HCT116 (cell line): ENCODE data around the gene CELA2B. TPM values are rescaled to one million over a fixed set of nuclear protein-coding genes. Genes with fewer than 3 reads are reported as not detected.
"Not testable (repeated sequence)": the region's sequence is repeated elsewhere in the genome, so short reads cannot be mapped to it uniquely, and the experiment has no call there.

ENCODE experiments used
- ATAC-seq: fragments of 200-7000 bp; cut with Tn5 transposase; 2 replicates; pipeline ENCODE4 v1.9.1; 2020; ENCODE audit warnings: mild to moderate bottlenecking, moderate library complexity
- BruUV-seq: library from RNA; stranded (reverse); fragments of 400-500 nt; replicated peaks from 2 replicates; lab custom pipeline; 2021; lab: Mats Ljungman, UMichigan
- CTCF ChIA-PET: fragments of 300-600 bp; sonication (Branson Sonifier 250); formaldehyde crosslinking; loops from one replicate; lab custom pipeline; 2021; ENCODE audit warnings: antibody characterized with exemption; lab: Charles Lee
- POLR2A ChIA-PET: fragments of 300-600, 350-600 bp; sonication (Branson Sonifier 250); formaldehyde crosslinking; loops from one replicate; lab custom pipeline; 2021; ENCODE audit warnings: antibody characterized with exemption; lab: Charles Lee
- RAD21 ChIA-PET, 2 experiments: fragments of 300-600 bp; sonication (Branson Sonifier 250); formaldehyde crosslinking; loops; one replicate each; lab custom pipeline; 2023; ENCODE audit warnings: low total read pairs in 2 of 2; ENCODE audit not compliant: uncharacterized antibody in 2 of 2, unreplicated experiment in 2 of 2, low non-redundant PET in 1 of 2; lab: Charles Lee
- DNase-seq: peaks from one replicate; pipeline ENCODE4 v3.0.0-alpha.2; 2010; ENCODE audit warnings: low read depth, low spot score
- H2AFZ ChIP-seq: fragments of 200-600 bp; shearing (Covaris generic), sonication (generic); 2 replicates; pipeline ENCODE4 v1.6.1; 2017; ENCODE audit warnings: low read depth, mixed run types, mixed read lengths, antibody characterized with exemption, low read length; ENCODE audit not compliant: poor library complexity, severe bottlenecking
- H3K27ac ChIP-seq: 2 replicates; pipeline ENCODE4 v1.5.1; 2012; ENCODE audit warnings: low read depth, low read length
- H3K27me3 ChIP-seq: fragments of 200-600 bp; sonication (generic); 2 replicates; pipeline ENCODE4 v1.6.1; 2016; ENCODE audit warnings: mixed run types, low read length, mixed read lengths; ENCODE audit not compliant: insufficient read depth
- H3K36me3 ChIP-seq, 2 experiments: fragments of 200-500 bp in 1 of 2; fragments of 200-600 bp in 1 of 2; sonication (Bioruptor generic) in 1 of 2; sonication (generic) in 1 of 2; 2 replicates each; pipeline versions ENCODE4 v1.5.1 to v1.6.1; 2014 to 2016; ENCODE audit warnings: low read length in 2 of 2, inconsistent platforms in 1 of 2, mixed read lengths in 1 of 2, mixed run types in 1 of 2; ENCODE audit not compliant: insufficient read depth in 2 of 2, control insufficient read depth in 1 of 2
- H3K4me1 ChIP-seq, 2 experiments: fragments of 200-600 bp in 1 of 2; sonication (generic) in 1 of 2; 2 replicates each; pipeline versions ENCODE4 v1.5.1 to v1.6.1; 2012 to 2017; ENCODE audit warnings: low read length in 2 of 2, inconsistent platforms in 1 of 2, mild to moderate bottlenecking in 1 of 2, mixed read lengths in 1 of 2, mixed run types in 1 of 2, moderate library complexity in 1 of 2; ENCODE audit not compliant: insufficient read depth in 2 of 2, control insufficient read depth in 1 of 2
- H3K4me2 ChIP-seq: fragments of 200-600 bp; sonication (generic); 2 replicates; pipeline ENCODE4 v1.6.1; 2017; ENCODE audit warnings: mixed run types, low read length, mixed read lengths
- H3K4me3 ChIP-seq, 2 experiments: fragments of 200-600 bp in 1 of 2; sonication (generic) in 1 of 2; replicated peaks in 1 of 2; 2 replicates each; pipeline ENCODE4 v1.5.1; 2011 to 2016; ENCODE audit warnings: low read length in 2 of 2, control low read depth in 1 of 2, low read depth in 1 of 2, mild to moderate bottlenecking in 1 of 2, mixed read lengths in 1 of 2, mixed run types in 1 of 2
- H3K79me2 ChIP-seq: fragments of 200-600 bp; sonication (generic); 2 replicates; pipeline ENCODE4 v1.6.1; 2017; ENCODE audit warnings: mild to moderate bottlenecking, mixed run types, low read length, moderate library complexity, mixed read lengths; ENCODE audit not compliant: insufficient read depth
- H3K9ac ChIP-seq: fragments of 200-600 bp; sonication (generic); 2 replicates; pipeline ENCODE4 v1.6.1; 2016; ENCODE audit warnings: low read length, mixed read lengths
- H3K9me2 ChIP-seq: fragments of 200-600 bp; sonication (generic), shearing (Covaris generic); 2 replicates; pipeline ENCODE4 v1.6.1; 2017; ENCODE audit warnings: mixed run types, mild to moderate bottlenecking, moderate library complexity; ENCODE audit not compliant: insufficient read depth
- H3K9me3 ChIP-seq, 2 experiments: fragments of 200-500 bp in 1 of 2; fragments of 200-600 bp in 1 of 2; sonication (Bioruptor generic) in 1 of 2; sonication (generic) in 1 of 2; 2 replicates each; pipeline ENCODE4 v1.6.1; 2014 to 2017; ENCODE audit warnings: low read length in 2 of 2, mixed read lengths in 2 of 2, inconsistent platforms in 1 of 2, low read depth in 1 of 2, mild to moderate bottlenecking in 1 of 2, mixed run types in 1 of 2, moderate library complexity in 1 of 2; ENCODE audit not compliant: control insufficient read depth in 1 of 2, insufficient read depth in 1 of 2
- H4K20me1 ChIP-seq: fragments of 200-600 bp; sonication (generic), shearing (Covaris generic); 2 replicates; pipeline ENCODE4 v1.6.1; 2017; ENCODE audit warnings: mixed run types, mild to moderate bottlenecking, moderate library complexity; ENCODE audit not compliant: insufficient read depth
- ATF3 ChIP-seq: IDR thresholded peaks from 2 replicates; pipeline ENCODE4 v1.6.1; 2012
- CTCF ChIP-seq, 3 experiments: fragments of 200-600 bp in 1 of 3; sonication (generic) in 1 of 3; IDR thresholded peaks in 2 of 3; conservative IDR thresholded peaks in 1 of 3; 2 replicates each; pipeline ENCODE4 v1.5.1; 2012 to 2017; ENCODE audit warnings: low read depth in 2 of 3, low read length in 2 of 3, antibody characterized with exemption in 1 of 3, borderline replicate concordance in 1 of 3, control low read depth in 1 of 3, mild to moderate bottlenecking in 1 of 3, mixed read lengths in 1 of 3, mixed run types in 1 of 3, moderate library complexity in 1 of 3; ENCODE audit not compliant: insufficient read depth in 1 of 3
- FOSL1 ChIP-seq: IDR thresholded peaks from 2 replicates; pipeline ENCODE4 v1.6.1; 2012; ENCODE audit warnings: low read depth
- JUND ChIP-seq: IDR thresholded peaks from 2 replicates; pipeline ENCODE4 v1.6.1; 2012
- RAD21 ChIP-seq: IDR thresholded peaks from 2 replicates; pipeline ENCODE4 v1.6.1; 2012; ENCODE audit warnings: low read depth, mild to moderate bottlenecking
- SP1 ChIP-seq: IDR thresholded peaks from 2 replicates; pipeline ENCODE4 v1.6.1; 2012; ENCODE audit warnings: low read depth
- ZNF274 ChIP-seq: fragments of 200-500 bp; sonication (Bioruptor generic); IDR thresholded peaks from 2 replicates; pipeline ENCODE4 v1.6.1; 2014; ENCODE audit warnings: mild to moderate bottlenecking, low read depth, low read length, inconsistent platforms
- intact Hi-C: fragments of 100-400 bp; cut with micrococcal nuclease; formaldehyde crosslinking; loops from 2 replicates; pipeline ENCODE4 v1.10.0; 2022
- total RNA-seq: library from RNA; stranded (reverse); gene quantifications from one replicate; pipeline ENCODE4 v1.2.1, GENCODE V29; 2021; ENCODE audit not compliant: unreplicated experiment

The CELA2B gene
- total RNA-seq, 1 experiment from 2014 or later = not detected

- TF ChIP-seq CTCF (IDR thresholded peaks at IDR 0.05 in 2 of 3, conservative IDR thresholded peaks at IDR 0.05 in 1 of 3; ENCODE audit: borderline replicate concordance in 1 of 3, insufficient read depth in 1 of 3, low read depth in 2 of 3, low read length in 2 of 3) (no peak), SP1 (no peak), RAD21 (no peak), ATF3 (no peak), FOSL1 (no peak), JUND (no peak), ZNF274 (no peak)
Measured at GRCh38 chr1:15427280-15427666, 48.6 kb upstream of the CELA2B start (continued).

GRCh38 chr1:15428252-15428651 lies 47.7 kb upstream of the CELA2B start:
- POLR2A ChIA-PET = not testable (repeated sequence)

More at GRCh38 chr1:15428252-15428651, 47.7 kb upstream of the CELA2B start:
- H3K4me3 ChIP-seq, DNase-seq, H2AFZ ChIP-seq, H3K9me2 ChIP-seq, H3K9me3 ChIP-seq, H3K27ac ChIP-seq, H3K27me3 ChIP-seq, BruUV-seq, H3K36me3 ChIP-seq, H3K4me2 ChIP-seq, H3K9ac ChIP-seq, RAD21 ChIA-PET, intact Hi-C loops, H4K20me1 ChIP-seq, ATAC-seq: not testable (repeated sequence)
- H3K4me1 ChIP-seq = peaks cover 7 to 72% of the 10 kb centered on the region in 2 experiments; a peak in 3 of 4 replicates
- peaks cover 18% of the 10 kb centered on the region for H3K79me2 ChIP-seq
- CTCF ChIA-PET = interaction anchor here (1.3 kb wide), 1 partner anchor 104 kb away, joined by 3 read pairs; no protein-coding TSS in a partner anchor
